G401.6 (cell line): ENCODE results near the gene TFF2.

Experiments
- FAIRE-seq: peaks from 2 replicates; lab custom pipeline; 2012; peaks lifted over from hg19 to GRCh38; lab: Jason Lieb, UNC

TFF2 gene

DNA sequence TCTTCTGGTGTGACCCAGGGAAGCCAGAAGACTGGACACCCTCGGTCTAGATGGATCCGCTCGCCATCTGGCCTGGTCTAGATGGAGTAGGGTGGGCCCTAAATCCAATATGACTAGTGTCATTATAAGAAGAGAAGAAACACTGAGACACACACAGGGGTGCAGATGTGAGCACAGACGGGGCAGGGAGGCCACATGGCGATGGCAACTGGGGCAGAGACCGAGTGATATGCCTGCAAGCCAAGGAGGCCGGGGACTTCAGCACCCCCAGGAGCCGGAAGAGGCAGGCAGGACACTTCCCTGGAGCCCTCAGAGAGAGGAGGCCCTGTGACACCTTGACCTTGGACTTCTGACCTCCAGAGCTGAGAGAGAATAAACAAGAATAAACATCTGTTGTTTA, 30.0 kb downstream of the TFF2 start:
- FAIRE-seq = no peak

DNA sequence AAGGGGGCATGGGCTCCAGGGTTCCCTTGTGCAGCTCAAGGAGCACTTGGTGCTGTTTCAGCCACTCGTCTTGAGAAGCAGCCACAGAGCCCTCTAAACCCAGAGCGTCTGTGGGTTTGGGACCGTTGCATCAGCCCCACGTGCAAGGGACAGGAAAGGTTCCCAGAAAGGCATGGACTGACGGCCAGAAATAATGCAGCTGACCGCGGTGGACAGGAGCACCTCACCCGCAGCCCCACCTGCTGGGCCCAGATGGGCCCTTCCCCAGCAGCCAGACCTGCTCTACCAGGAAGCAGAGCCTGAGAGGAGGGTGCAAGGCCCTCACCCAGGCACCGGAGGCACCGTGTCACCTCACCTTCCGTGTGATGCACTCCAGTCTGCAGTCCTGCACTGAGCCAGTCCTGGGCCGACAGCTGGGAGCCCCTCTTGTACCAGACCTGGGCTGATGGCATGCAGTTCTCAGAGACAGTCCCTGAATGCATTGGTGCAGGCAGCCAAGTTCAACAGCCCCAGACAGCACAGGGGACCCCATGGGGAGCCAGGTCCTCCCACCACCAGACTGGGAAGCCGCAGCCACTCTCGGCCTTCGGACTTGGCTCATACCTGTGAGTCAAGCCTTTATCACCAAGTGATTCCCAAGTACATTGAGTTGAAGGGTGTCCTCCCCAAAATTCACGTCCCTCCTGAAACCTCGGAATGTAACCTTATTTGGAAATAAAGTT, 30.8 kb downstream of the TFF2 start:
- FAIRE-seq = no peak

DNA sequence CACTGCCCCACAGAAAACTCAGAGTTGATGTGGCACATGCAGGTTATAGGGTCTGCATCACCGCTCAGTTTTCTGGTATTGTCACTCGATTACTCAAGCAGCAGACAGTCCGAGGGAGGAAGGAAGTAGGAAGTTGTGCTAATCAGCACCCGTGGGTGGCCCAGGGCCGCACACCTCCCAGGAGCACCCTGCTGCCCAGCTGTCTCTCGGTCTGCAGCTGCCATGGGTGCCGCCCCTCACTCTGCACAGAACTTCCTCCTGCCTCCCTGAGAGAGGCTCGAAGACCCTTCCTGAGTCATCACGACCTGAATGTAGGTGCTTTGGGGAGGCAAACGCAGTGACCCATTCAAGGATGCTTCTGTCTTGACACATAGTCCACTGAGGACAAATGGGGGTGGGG, 31.4 kb downstream of the TFF2 start:
- no peak for FAIRE-seq

DNA sequence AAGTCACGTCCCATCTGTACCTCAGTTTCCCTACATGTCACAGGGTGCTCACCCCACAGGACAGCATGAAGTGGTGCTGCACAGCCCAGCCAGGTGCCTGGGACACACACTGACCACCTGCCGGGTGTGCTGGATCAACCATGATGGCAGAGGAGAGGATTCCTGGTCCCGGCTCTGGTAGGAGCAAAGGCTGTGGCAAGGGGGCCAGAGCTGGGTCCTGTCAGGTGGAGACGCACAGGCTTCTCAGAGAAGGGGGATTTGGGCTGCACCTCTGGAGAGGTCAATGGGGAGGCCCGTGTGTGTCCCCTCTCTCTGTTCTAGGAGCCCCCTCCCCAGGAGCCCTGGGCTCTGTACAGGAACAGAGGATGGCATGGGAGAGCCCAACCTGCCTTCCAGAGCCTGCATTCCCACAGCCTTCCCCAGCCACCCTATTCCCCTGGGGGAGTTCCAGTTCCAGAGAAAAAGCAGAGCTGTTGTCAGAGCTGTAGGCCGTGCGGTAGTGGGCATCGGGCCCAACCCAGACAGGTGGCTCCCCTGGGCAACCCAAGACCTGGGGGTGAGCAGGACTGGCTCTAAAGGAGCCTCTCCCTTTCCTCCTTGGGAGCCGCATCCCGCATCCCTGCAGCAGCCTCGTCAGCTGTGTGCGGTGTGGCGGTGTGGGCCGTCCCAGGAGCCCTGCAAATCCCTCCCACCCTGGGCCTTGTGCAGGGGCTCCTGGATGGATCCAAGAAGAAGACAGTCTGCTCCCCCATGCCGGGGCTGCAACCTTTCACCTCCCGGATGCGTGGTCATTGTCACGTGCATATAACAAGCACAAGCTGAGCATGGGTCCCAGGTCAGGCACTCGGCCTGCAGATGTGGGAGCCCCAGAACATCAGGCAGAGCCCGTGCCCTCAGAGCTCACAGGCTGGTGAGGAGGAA, 32.7 kb downstream of the TFF2 start:
- no peak for FAIRE-seq

DNA sequence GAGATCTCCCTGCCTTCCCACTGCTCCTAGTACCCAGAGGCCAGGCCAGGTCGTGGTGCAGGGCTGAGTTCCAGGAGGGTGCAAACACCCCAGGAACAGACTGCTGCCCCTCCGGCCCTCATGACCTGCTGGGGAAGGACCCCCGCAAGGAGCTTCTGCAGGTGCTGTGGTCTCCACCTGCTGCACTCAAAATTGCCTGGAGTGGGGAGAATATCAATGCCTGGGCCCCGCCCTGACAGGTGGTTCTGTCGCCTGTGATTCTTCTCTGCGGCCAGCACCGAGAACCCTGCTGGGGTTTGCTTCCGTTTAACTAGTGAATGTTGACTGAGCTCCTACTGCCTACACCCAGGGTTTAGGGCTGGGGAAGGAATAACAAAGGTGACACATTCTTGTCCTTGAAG, 33.5 kb downstream of the TFF2 start:
- FAIRE-seq = no peak

DNA sequence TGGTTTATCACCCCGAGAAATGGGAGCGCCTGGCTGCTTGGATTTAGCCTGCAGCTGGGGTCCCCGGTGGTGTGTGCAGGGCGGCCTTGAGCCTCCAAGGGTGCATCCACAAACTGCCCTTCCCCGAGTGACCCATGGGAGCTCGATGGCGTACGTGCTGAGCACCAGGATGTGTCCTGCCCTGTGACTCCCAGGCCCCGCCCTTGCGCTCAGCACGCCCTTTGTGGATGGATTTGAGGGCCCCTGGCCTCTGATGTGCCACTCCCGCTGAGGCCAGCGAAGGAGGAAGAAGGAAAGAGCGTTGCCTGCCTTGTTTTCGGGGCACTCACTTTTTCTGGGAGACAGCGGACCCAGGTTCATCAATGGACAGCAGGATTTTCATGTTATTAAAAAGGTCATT, 33.9 kb downstream of the TFF2 start:
- no peak for FAIRE-seq

DNA sequence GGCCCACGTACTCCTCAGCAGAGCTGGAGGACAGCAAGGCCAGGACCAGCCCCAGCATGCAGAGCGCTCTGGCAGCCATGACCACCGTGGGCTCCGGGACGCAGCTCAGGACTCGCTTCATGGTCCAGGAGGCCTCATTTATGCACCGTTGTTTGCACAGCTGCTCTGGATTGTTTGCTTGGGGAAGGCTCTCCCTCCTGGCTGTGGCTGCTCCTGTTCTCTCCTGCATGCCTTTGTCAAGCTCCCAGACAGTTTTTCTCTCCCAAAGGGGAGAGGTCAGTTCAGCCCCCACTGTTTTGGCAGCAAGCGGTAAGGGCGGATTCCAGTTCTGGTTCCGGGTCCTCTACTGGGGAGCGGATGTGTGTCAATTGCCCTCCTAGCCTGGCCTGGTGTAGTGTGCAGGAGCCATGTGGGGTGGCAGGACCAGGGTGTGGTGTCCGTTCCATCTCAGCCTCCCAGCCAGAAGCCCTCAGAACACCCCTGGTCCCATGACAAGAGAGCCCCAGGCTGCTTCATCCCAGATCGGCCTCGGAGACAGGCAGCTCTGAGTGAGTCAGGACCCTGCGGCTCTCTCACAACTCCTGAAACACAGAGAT, 35.4 kb downstream of the TFF2 start, which contains the start of gene TFF3:
TFF3 (minus strand) TSS at position 114 of the 596 bp plus-strand sequence; CDS start at position 79, 35 bp downstream.
- no peak for FAIRE-seq

DNA sequence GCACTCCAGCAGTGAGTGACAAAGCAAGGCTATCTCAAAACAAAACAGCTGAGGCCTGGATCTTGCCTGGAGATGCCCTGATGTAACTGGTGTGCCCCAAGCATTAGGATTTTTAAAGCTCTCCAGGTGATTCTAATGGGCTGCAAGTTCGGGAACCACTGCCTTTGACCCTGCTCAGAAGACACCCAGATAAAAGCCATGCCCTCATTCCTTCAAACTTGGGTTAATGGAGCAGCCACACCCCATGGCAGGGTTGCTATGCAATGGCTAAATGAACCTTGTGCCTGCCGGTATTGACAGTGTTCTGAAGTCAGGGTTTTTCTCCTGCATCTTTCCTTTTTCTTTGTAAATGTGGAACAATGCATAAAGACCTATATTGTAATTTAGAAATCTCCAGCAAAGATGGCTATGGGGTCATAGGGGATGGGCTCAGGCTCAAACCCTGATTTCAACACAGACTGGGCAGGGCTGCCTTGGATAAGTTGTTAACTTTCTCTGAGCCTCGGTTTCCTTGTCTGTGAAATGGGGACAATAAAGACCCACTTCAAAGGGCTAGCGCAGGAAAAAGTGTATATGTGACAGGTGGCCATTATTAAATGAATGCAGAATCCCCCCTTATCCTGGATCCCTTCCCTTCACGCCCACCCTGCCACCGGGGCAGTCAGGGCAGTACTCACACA, 36.0 kb downstream of the TFF2 start:
- FAIRE-seq = no peak

DNA sequence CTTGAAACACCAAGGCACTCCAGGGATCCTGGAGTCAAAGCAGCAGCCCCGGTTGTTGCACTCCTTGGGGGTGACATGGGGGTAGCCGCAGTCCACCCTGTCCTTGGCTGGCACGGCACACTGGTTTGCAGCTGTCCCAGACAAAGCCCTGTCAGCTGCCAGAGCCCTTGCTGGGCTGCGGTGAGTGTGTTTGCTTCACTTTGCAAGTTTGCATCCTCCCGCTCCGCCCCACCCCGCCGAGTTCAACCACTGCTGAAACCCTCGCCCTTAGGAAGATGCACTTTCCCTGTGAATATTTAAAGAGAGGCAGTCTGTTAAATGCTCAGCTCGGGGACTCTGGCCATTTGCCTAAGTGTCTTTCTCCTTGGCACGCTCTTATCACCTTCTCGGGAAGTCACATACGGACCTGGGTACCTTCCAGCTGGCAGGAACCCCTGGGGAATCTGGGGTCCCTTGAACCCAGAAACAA, 37.3 kb downstream of the TFF2 start:
- no peak for FAIRE-seq

DNA sequence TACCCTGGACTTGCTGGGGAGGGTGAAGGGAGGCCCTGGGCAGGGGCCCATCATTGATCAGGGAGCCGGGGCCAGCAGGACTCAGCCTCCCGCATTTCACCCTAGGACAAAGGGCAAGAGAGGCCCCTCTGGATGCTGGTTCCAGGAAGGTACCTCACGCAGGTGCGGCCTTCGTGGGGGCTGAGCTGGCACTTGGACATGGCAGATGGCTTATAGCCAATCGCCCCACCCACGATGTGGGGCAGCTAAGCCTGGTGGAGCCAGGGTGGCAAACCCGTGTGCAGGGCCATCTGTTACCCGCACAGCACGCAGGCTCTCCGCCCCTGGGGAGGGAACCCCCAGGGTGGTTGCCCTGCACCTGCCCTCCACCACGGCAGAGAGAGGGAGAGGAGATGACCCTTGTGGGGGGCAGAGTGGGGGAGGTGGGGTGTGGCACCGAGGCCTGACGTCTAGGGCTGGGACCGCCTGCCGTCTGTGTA, 38.1 kb downstream of the TFF2 start:
- no peak for FAIRE-seq

DNA sequence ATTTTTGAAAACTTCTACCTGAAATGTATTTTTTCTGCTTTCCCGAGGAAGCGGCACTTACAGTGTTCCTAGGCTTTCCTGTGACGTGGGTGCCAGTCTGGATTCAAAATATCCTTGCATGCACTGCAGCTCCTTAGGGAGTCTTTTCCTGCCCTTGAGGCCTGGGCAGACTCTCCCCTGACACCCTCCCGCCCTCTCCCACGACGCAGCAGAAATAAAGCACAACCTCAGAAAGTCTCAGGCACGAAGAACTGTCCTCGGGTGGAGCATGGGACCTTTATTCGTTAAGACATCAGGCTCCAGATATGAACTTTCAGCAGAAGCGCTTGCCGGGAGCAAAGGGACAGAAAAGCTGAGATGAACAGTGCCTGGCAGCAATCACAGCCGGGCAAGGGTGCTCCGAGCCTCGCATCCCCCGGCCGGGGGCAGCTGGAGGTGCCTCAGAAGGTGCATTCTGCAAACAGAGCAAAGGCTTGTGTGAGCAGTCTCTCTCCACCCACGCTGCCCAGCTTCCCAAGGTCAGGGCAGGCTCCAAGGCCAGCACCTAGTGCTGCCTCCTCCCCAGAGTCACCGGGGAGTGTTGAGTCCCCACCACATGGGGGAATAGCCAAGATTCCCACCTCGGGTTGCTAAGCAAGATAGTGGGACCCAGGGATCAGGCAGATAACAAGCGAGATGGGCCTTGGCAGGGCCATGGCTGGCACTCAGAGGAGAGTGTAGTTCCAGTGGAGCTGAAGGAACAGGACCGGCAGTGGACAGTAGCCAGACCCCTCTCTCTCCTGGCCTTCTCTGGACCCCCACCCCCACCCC, 38.8 kb downstream of the TFF2 start:
- no peak for FAIRE-seq

DNA sequence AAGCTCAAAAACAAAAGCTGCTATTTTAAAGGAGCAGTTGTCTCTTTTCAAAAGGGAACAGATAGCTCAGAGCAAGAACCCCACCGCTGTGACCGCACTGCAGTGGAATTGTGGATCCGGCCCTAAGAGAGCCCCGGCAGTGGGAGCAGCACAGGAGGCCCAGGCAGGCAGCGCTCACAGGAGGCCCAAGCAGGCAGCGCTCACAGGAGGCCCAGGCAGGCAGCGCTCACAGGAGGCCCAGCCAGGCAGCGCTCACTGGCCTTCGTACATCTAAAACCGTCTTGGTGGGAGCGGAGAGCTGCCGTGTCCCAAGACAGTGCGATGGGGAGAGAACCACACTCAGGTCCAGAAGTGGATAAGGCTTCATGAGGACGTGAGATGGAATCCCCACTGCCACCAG, 39.6 kb downstream of the TFF2 start:
- no peak for FAIRE-seq

DNA sequence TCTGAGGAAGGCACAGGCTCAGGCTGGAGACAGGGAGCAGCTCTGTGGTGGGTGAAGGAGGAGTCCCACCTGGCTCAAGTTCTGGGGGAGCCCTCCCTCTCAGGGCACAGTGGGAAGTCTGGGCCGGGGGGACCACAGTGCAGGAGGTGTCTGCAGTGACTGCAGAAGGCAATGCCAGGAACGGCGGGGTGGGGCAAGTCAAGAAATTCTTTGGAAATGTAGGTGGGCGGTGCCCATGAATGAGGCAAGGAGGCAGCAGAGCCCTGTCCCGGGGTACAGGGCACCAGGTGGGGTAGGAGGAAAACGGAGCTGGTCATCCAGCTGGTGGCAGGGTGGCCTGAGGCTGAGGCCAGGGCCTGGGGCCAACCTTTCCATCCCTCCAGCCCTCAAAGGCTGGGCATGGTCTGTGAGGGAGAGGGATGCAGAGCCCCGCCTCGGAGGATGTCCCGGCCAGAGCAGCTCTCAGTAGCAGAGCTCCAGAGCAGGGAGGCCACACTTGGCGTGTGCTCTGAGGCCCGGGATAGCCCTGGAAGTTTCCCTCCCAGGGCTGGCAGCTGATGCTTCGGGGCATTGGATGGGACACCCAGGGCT, 40.3 kb downstream of the TFF2 start:
- FAIRE-seq = no peak

DNA sequence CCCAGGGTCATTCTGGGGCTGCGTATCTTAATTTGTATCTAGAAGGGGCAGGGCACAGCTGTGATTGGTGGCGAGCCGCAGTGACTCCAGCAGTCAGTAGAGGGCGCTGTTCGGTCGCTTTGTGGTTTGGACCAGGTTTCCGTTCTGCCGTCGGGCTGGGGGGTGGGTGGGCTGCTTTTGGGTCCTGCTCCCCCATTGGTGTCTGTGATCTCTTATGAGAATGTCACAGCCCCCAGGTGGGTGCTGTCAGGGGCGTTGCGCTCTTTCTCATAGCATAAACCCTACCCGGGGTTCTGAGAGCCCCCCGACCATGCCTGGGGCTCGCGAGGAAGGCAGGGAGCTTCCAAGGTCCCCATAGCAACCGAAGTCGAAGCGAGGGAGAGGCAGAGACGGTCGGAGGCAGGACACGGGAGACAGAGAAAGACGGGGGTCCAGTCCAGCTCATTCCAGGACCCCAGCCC, 41.0 kb downstream of the TFF2 start:
- FAIRE-seq = no peak

DNA sequence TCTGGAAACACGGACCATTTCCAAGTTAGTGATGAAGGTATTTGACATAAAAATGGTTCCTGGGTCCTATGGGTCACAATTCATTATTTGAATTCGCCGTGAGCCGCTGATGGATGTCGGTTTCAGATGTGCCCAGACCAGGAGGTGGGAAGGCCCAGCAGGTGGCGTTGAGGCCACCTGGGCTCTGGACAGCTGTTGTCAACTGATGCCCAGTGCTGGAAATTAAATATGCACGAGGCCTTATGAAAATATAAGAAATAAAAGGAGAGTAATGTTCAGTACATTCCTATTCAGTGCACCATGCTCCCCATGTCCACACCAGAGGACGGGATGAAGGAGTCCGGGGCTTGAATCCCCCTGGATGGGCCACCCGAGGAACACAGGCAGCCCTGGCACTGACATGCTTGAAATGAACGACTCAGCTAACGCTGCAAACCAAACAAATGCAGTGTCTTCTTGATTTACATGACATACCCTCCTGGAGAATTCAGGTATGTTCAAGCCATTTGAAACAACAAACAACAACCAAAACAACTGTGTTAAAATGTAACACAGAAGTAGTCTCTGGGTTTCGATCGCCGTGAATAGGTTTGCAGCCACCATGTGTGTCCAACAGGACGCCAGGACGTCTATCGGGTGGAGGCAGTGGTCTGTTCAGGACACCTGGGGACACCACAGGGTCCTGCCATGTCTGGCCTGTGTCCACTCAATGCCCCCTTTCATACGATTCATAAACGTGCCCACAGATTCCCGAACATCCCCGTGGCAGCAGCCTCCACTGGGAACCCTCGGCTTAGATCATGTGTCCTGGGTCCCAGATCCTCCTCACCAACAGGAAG, 41.7 kb downstream of the TFF2 start:
- no peak for FAIRE-seq

DNA sequence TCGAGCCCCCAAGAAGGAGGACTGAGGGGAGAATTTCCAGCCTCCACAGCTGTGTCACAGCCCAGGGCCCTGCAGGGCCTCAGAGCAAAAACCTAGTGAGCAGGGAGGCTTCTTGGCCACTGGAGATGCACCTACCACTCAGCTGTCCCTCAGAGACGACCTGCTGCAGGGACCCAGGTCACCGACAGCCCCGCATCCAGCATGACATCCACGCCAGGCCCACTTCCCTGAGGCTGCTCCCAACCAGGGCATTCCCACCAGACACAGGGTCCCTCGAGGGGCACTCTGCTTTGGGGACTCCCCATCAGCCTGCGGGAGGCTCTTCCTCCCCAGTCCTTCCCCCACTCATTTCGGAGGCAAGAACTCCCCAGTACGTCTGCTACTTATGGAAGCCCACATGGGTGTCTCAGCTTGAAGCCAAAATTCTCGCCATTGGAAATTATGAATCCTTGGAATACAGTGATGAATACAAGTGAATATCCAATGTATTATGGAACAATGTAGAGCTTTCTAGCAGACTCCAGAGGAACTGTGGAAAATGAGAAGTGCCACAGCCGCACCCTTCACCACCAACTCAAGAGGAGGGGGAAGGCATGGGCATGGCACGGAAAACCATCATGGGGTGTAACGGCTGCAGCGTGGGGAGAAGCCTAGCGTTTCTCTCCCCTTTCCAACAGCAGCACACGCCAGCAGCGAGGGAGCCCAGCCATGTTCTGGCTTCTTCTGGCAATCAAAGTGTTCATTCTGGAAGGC, 42.5 kb downstream of the TFF2 start:
- FAIRE-seq = no peak

DNA sequence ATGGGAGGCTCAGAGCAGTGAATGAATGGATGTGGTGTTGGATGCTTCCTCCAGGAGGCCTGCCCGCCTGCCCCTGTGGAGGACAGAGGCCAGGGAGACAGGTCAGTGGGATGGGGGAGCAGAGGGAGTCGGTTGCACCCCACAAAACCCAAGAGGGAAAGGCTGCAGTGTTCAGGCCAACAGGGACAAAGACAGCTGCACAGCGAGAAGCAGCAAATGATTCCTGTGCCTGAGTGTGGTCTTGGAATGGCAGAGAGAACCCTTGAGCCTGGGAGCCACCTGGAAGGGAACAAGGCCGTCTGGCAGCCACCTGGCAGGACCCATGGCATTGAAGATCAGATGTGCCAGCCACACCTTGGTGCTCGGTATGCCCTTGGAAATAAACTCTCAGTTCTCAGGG, 43.7 kb downstream of the TFF2 start:
- no peak for FAIRE-seq

DNA sequence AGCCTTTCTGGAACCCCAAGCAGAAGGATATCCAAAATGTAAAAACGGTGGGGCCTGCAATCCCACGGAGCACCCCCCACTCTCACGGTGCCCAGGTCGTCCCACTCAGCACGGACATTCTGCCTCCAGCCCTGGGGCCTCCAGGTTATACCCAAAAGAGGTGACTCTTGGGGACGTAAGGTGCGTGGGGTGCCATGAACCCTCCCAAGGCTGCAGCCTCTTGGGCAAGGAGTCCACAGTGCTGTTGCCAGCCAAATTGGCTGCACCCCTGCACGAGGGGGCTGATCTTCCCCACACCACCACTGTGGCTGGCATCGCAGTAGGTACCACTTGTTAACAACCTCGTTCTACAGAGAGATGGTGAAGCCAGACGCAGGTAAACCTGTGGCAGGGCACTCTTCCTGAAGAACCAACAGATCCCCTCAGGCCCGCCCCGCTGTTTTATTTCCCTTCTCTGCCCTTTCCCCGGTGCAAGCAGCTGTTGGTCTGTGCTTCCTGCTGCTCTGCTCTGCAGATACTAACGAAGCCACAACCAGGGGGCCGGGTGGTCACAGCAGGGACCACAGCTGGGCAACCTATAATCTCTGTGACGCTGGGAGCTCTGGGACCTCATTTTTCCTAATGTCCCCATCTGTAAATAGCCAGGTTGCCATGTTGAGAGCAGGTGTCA, 44.3 kb downstream of the TFF2 start:
- no peak for FAIRE-seq

DNA sequence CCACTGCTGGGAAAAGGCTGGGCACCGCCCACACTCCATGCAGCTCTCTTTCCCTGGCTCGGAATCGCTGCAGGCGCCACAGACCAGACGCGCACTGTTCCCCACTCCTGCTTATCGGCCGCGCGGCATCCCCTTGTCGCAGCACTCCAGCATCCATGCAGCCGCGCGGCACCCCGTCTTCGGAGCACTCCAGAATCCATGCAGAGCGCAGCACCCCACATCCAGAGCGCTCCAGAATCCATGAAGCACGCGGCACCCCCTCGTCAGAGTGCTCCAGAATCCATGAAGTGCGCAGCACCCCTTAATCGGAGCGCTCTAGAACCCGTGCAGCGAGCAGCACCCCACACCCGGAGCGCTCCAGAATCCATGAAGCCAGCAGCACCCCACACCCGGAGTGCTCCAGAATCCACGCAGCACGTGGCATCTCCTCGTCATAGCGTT, 45.1 kb downstream of the TFF2 start:
- no peak for FAIRE-seq
